ENCODE data around the gene FAU.

FAU gene

DNA sequence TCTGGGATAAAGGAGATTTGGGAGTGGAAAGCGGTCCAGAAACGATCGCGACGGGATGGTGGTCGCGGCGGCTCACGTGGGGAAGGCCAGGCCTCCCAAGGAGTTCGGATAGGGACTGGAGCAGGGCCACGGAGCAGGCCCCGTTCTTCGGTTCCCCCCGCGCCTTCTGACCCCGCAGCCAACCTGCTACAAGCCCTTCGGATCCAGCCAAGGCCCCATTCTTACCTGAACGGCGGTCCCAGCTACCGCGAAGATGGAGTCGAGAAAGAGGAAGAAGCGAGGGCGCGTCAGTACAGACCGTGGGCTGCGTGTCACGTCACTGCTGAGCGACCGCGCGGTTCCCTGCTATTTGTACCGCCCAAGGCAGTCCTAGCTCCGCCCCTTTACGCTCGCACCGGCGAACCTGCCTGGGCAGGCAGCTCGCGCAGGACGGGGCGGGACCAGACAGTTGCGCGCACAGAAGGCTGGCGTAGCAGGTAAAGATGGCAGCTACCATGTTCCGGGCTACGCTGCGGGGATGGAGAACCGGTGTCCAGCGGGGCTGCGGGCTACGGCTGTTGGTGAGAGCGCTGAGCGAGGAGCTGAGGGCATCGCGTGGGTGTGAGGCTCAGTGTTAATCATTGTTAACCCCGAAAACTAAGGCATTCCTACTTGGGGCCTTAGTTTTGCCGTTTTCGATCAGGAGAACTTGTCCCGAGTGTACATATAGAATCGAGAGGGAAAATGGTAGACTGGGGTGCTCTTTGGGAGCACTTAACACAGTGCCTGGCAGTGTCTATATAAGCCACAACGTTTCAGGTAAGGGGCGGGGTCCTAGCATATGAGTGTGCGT, at the start of gene FAU, which contains the start of gene MRPL49:
FAU (minus strand) TSS at position 270 of the 832 bp plus-strand sequence. CDS start 321 bp downstream, outside the sequence.
MRPL49 (plus strand) TSS at position 457 of the 832 bp plus-strand sequence; CDS start at position 483, 26 bp downstream.
- TF ChIP-seq ZFP3 (CRISPR knock-in tag; IDR thresholded peaks at IDR 0.05) (0 out of 2 replicates have a peak, but pooled peaks have one; percentile 13), ZC3H10 (CRISPR knock-in tag; IDR thresholded peaks at IDR 0.05) (no peak), ESRRG (CRISPR knock-in tag; IDR thresholded peaks at IDR 0.05) (no peak), GLIS3 (CRISPR knock-in tag; IDR thresholded peaks at IDR 0.05) (no peak), TOX (CRISPR knock-in tag; IDR thresholded peaks at IDR 0.05; ENCODE audit: borderline replicate concordance) (no peak)
- TF ChIP-seq, protein P1, sequence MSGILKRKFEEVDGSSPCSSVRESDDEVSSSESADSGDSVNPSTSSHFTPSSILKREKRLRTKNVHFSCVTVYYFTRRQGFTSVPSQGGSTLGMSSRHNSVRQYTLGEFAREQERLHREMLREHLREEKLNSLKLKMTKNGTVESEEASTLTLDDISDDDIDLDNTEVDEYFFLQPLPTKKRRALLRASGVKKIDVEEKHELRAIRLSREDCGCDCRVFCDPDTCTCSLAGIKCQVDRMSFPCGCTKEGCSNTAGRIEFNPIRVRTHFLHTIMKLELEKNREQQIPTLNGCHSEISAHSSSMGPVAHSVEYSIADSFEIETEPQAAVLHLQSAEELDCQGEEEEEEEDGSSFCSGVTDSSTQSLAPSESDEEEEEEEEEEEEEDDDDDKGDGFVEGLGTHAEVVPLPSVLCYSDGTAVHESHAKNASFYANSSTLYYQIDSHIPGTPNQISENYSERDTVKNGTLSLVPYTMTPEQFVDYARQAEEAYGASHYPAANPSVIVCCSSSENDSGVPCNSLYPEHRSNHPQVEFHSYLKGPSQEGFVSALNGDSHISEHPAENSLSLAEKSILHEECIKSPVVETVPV (CRISPR knock-in tag; IDR thresholded peaks at IDR 0.05): no peak
- peak; percentile 88 for ATAC-seq

DNA sequence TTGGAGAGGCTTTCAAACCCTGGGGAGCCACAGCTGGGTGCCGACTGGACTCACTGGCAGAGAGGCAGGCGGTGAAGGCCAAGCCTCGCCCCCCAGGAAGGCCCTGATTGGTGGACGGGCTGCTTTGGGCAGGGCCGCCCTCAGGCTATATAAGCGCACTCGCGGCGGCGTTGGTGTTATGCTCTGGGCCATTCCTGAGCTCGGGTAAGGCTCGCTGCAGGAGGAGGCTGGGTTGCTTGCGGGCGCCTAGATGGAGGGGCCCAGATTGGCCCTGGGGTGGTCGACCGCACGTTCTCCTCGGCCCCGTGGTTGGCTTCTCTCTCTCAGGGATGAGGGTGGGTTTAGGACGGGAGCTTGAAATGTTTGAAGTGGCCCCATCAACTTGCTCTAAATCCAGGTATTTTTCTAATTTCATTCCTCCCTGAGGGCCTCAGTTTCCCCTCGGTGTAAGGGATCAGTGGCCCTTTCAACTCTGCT, 48.2 kb upstream of the FAU start, which contains the start of gene SPDYC:
SPDYC (plus strand) TSS at position 176 of the 477 bp plus-strand sequence. CDS start 1,125 bp downstream, outside the sequence.
- ATAC-seq: no peak; the same call in 2 of the 3 replicates
- TF ChIP-seq, protein P2, sequence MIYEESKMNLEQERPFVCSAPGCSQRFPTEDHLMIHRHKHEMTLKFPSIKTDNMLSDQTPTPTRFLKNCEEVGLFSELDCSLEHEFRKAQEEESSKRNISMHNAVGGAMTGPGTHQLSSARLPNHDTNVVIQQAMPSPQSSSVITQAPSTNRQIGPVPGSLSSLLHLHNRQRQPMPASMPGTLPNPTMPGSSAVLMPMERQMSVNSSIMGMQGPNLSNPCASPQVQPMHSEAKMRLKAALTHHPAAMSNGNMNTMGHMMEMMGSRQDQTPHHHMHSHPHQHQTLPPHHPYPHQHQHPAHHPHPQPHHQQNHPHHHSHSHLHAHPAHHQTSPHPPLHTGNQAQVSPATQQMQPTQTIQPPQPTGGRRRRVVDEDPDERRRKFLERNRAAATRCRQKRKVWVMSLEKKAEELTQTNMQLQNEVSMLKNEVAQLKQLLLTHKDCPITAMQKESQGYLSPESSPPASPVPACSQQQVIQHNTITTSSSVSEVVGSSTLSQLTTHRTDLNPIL (CRISPR knock-in tag; IDR thresholded peaks at IDR 0.05; ENCODE audit: low read depth): no peak
- TF ChIP-seq ZNF8 (CRISPR knock-in tag; IDR thresholded peaks at IDR 0.05): no peak

DNA sequence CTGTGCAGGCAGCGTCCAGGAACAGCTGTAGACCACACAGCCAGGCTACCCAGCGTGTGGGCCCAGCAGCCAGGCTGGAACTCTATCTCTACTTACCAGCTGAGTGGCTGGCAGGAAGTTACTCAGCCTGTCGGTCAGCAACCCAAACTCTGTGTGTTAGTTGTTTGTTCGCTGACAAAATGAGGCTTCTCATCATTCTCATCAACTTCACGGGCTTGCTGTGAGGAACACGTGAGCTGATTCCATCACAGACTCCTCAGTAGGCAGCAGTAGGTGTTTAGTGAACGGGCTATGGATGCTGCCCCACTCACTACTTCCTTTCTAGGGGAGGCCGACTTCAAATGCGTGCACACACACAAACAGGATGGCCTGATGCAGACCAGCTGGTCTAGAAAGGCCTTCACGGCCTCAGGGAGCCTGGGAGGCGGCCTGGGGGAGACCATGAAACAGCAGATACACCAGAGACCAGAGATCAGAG, 47.3 kb upstream of the FAU start:
- peak; percentile 30; the same call in 1 of the 3 replicates for ATAC-seq
- TF ChIP-seq ZNF565 (CRISPR knock-in tag; conservative IDR thresholded peaks at IDR 0.05; ENCODE audit: low read depth): no peak
- TF ChIP-seq OSR1 (CRISPR knock-in tag; IDR thresholded peaks at IDR 0.05): no peak
- no peak for TF ChIP-seq ARNTL (CRISPR knock-in tag; IDR thresholded peaks at IDR 0.05; ENCODE audit: borderline replicate concordance, low read depth)
- no peak for TF ChIP-seq ZFP3 (CRISPR knock-in tag; IDR thresholded peaks at IDR 0.05)
- TF ChIP-seq, protein P1 (CRISPR knock-in tag; IDR thresholded peaks at IDR 0.05): no peak
- TF ChIP-seq ZNF70 (CRISPR knock-in tag; IDR thresholded peaks at IDR 0.05): no peak
- TF ChIP-seq GLIS3 (CRISPR knock-in tag; IDR thresholded peaks at IDR 0.05): no peak
- no peak for TF ChIP-seq TCF4 (CRISPR knock-in tag; IDR thresholded peaks at IDR 0.05; ENCODE audit: borderline replicate concordance)
- TF ChIP-seq, protein P3, sequence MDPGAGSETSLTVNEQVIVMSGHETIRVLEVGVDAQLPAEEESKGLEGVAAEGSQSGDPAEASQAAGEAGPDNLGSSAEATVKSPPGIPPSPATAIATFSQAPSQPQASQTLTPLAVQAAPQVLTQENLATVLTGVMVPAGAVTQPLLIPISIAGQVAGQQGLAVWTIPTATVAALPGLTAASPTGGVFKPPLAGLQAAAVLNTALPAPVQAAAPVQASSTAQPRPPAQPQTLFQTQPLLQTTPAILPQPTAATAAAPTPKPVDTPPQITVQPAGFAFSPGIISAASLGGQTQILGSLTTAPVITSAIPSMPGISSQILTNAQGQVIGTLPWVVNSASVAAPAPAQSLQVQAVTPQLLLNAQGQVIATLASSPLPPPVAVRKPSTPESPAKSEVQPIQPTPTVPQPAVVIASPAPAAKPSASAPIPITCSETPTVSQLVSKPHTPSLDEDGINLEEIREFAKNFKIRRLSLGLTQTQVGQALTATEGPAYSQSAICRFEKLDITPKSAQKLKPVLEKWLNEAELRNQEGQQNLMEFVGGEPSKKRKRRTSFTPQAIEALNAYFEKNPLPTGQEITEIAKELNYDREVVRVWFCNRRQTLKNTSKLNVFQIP (CRISPR knock-in tag; IDR thresholded peaks at IDR 0.05; ENCODE audit: borderline replicate concordance, low read depth): no peak
- no peak for TF ChIP-seq ZFP30 (CRISPR knock-in tag; IDR thresholded peaks at IDR 0.05)
- no peak for TF ChIP-seq PPARA (CRISPR knock-in tag; IDR thresholded peaks at IDR 0.05; ENCODE audit: borderline replicate concordance)
- TF ChIP-seq RARB (CRISPR knock-in tag; IDR thresholded peaks at IDR 0.05): no peak
- TF ChIP-seq, protein P4, sequence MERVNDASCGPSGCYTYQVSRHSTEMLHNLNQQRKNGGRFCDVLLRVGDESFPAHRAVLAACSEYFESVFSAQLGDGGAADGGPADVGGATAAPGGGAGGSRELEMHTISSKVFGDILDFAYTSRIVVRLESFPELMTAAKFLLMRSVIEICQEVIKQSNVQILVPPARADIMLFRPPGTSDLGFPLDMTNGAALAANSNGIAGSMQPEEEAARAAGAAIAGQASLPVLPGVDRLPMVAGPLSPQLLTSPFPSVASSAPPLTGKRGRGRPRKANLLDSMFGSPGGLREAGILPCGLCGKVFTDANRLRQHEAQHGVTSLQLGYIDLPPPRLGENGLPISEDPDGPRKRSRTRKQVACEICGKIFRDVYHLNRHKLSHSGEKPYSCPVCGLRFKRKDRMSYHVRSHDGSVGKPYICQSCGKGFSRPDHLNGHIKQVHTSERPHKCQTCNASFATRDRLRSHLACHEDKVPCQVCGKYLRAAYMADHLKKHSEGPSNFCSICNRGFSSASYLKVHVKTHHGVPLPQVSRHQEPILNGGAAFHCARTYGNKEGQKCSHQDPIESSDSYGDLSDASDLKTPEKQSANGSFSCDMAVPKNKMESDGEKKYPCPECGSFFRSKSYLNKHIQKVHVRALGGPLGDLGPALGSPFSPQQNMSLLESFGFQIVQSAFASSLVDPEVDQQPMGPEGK (CRISPR knock-in tag; IDR thresholded peaks at IDR 0.05; ENCODE audit: borderline replicate concordance): no peak
- TF ChIP-seq, protein P5, sequence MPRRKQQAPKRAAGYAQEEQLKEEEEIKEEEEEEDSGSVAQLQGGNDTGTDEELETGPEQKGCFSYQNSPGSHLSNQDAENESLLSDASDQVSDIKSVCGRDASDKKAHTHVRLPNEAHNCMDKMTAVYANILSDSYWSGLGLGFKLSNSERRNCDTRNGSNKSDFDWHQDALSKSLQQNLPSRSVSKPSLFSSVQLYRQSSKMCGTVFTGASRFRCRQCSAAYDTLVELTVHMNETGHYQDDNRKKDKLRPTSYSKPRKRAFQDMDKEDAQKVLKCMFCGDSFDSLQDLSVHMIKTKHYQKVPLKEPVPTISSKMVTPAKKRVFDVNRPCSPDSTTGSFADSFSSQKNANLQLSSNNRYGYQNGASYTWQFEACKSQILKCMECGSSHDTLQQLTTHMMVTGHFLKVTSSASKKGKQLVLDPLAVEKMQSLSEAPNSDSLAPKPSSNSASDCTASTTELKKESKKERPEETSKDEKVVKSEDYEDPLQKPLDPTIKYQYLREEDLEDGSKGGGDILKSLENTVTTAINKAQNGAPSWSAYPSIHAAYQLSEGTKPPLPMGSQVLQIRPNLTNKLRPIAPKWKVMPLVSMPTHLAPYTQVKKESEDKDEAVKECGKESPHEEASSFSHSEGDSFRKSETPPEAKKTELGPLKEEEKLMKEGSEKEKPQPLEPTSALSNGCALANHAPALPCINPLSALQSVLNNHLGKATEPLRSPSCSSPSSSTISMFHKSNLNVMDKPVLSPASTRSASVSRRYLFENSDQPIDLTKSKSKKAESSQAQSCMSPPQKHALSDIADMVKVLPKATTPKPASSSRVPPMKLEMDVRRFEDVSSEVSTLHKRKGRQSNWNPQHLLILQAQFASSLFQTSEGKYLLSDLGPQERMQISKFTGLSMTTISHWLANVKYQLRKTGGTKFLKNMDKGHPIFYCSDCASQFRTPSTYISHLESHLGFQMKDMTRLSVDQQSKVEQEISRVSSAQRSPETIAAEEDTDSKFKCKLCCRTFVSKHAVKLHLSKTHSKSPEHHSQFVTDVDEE (CRISPR knock-in tag; IDR thresholded peaks at IDR 0.05): no peak
- TF ChIP-seq, protein P2 (CRISPR knock-in tag; IDR thresholded peaks at IDR 0.05; ENCODE audit: low read depth): no peak
- TF ChIP-seq CSDC2 (CRISPR knock-in tag; IDR thresholded peaks at IDR 0.05): no peak
- TF ChIP-seq BACH2 (CRISPR knock-in tag; IDR thresholded peaks at IDR 0.05; ENCODE audit: borderline replicate concordance): no peak
